Measurements from ENCODE around the gene C1orf159.

The C1orf159 gene

DNA sequence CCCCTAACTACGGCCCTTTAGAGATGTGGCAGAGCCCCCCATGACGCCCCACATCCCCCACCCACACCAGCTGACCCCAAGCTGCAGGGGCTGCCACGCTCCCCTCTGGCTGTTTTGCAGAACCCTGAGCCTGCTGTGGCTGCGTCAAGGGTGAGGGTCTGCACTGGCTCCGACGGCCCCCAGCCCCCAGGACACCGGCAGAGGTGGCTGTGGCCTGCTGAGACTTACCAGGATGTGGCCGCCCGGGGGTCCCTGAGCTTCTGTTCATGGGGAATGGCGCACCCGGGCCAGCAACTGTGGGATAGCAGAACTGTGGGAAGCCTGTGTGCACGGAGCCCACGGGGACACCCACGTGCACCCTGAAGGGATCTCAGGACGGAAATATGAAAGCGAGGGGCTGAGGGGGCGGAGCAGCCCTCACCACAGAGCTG lies 29.0 kb downstream of the C1orf159 start:
- H3K27ac ChIP-seq (replicated peaks), result no peak overlapping the region
- no peaks in the 10 kb centered on the region for H3K27me3 ChIP-seq (ENCODE audit: insufficient read depth, poor library complexity, severe bottlenecking)
- TF ChIP-seq, protein P1, sequence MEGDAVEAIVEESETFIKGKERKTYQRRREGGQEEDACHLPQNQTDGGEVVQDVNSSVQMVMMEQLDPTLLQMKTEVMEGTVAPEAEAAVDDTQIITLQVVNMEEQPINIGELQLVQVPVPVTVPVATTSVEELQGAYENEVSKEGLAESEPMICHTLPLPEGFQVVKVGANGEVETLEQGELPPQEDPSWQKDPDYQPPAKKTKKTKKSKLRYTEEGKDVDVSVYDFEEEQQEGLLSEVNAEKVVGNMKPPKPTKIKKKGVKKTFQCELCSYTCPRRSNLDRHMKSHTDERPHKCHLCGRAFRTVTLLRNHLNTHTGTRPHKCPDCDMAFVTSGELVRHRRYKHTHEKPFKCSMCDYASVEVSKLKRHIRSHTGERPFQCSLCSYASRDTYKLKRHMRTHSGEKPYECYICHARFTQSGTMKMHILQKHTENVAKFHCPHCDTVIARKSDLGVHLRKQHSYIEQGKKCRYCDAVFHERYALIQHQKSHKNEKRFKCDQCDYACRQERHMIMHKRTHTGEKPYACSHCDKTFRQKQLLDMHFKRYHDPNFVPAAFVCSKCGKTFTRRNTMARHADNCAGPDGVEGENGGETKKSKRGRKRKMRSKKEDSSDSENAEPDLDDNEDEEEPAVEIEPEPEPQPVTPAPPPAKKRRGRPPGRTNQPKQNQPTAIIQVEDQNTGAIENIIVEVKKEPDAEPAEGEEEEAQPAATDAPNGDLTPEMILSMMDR (IDR thresholded peaks at IDR 0.05; ENCODE audit: insufficient read depth, low read length), result no peak
- no peak for TF ChIP-seq GABPA (IDR thresholded peaks at IDR 0.05; ENCODE audit: low read depth)
- TF ChIP-seq SPI1 (IDR thresholded peaks at IDR 0.05; ENCODE audit: borderline replicate concordance, low read depth), result no peak
- no peak for TF ChIP-seq POLR2AphosphoS5 (IDR thresholded peaks at IDR 0.05; ENCODE audit: low read depth)
- TF ChIP-seq, protein P2, sequence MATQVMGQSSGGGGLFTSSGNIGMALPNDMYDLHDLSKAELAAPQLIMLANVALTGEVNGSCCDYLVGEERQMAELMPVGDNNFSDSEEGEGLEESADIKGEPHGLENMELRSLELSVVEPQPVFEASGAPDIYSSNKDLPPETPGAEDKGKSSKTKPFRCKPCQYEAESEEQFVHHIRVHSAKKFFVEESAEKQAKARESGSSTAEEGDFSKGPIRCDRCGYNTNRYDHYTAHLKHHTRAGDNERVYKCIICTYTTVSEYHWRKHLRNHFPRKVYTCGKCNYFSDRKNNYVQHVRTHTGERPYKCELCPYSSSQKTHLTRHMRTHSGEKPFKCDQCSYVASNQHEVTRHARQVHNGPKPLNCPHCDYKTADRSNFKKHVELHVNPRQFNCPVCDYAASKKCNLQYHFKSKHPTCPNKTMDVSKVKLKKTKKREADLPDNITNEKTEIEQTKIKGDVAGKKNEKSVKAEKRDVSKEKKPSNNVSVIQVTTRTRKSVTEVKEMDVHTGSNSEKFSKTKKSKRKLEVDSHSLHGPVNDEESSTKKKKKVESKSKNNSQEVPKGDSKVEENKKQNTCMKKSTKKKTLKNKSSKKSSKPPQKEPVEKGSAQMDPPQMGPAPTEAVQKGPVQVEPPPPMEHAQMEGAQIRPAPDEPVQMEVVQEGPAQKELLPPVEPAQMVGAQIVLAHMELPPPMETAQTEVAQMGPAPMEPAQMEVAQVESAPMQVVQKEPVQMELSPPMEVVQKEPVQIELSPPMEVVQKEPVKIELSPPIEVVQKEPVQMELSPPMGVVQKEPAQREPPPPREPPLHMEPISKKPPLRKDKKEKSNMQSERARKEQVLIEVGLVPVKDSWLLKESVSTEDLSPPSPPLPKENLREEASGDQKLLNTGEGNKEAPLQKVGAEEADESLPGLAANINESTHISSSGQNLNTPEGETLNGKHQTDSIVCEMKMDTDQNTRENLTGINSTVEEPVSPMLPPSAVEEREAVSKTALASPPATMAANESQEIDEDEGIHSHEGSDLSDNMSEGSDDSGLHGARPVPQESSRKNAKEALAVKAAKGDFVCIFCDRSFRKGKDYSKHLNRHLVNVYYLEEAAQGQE (IDR thresholded peaks at IDR 0.05; ENCODE audit: insufficient replicate concordance, low read depth), result no peak
- no peak for DNase-seq (ENCODE audit: low read depth in 1 of 2, low spot score in 1 of 2)
- H3K4me3 ChIP-seq (replicated peaks; ENCODE audit: insufficient read depth, low read length), result no peak overlapping the region

DNA sequence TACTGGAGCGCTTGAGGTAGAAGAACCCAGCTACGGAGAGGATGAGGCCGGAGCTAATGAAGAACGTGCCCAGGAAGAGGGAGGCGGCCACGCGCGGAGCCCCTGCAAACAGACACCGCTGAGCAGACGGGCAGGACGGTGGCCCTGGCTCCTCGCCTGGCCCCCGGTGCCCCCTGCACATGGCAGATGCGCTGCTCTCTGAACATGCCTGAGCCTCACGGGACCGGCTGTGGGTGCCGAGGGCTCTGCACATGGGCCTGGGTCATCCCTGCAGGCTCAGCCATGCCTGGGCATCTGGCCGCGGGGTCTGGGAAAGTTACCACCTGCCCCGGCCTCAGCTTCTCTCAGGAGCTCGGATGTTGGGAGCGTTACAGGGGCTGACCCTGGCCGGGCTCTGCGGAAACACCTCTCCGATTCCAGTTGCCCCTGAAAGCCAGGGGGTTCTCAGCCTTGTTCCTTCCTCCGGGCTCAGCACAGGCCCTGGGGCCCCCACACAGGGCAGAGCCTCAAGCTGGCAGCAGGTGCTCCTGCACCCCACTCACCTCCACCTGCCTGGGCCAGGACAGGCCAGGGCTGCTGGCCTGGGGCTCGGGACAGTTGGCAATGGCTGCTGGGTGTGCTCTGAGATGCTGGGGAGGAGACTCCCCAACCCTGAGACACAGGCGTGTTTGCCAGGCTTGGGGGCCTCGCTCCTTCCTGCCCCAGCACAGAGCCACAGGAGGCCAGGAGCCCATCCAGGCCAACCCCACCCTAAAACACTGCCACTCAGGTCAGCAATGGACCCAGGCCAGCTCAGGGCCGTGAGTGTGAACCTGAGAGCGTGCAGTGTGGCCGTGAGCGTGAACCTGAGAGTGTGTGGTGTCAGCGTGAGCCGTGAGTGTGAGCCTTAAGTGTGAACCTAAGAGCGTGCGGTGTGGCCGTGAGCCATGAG lies 29.7 kb downstream of the C1orf159 start:
- no peak for DNase-seq (ENCODE audit: low read depth in 1 of 2, low spot score in 1 of 2)
- Histone ChIP-seq H3K4me3 (replicated peaks; ENCODE audit: insufficient read depth, low read length) (no peak overlapping the region), H3K27ac (replicated peaks) (no peak overlapping the region), H3K27me3 (ENCODE audit: insufficient read depth, poor library complexity, severe bottlenecking) (no peaks in the 10 kb centered on the region)
- TF ChIP-seq POLR2AphosphoS5 (IDR thresholded peaks at IDR 0.05; ENCODE audit: low read depth) (no peak), GABPA (IDR thresholded peaks at IDR 0.05; ENCODE audit: low read depth) (no peak), SPI1 (IDR thresholded peaks at IDR 0.05; ENCODE audit: borderline replicate concordance, low read depth) (no peak)
- TF ChIP-seq, protein P1 (IDR thresholded peaks at IDR 0.05; ENCODE audit: insufficient read depth, low read length), result no peak
- TF ChIP-seq, protein P2 (IDR thresholded peaks at IDR 0.05; ENCODE audit: insufficient replicate concordance, low read depth), result no peak

DNA sequence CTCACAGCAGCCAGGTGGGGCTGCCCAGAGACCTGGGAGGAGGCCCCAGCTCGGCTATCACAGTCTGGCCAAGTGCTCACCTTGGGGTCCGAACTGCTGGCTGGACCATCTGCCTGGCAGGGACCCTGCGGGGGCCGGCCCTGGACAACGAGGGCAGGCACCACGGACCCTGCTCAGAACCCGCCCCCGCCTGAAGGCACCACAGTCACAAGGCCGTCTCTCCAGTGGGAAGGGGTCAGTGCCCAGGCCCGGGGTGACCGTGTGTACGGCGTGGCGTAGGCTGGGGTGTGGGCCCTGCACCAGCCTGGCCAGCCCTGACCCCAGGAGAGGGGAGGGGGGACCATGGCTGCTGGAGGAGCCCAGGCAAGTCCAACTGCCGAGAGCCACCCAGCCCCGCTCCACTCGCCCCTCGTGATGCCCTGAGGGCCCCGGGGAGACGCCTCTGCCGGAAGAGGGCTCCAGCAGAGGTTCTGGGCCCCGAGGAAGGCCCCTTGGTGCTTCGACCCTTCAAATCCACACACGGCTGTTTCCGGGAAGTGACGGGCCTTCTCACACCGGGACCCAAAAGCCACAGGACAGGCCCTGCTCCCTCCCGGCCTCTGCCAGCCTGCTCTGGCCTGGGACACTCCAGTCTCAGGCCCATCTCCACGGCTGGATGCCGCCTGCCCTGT lies 30.6 kb downstream of the C1orf159 start:
- Histone ChIP-seq H3K4me3 (replicated peaks; ENCODE audit: insufficient read depth, low read length) (no peak overlapping the region), H3K27ac (replicated peaks) (no peak overlapping the region), H3K27me3 (ENCODE audit: insufficient read depth, poor library complexity, severe bottlenecking) (no peaks in the 10 kb centered on the region)
- TF ChIP-seq GABPA (IDR thresholded peaks at IDR 0.05; ENCODE audit: low read depth) (no peak), POLR2AphosphoS5 (IDR thresholded peaks at IDR 0.05; ENCODE audit: low read depth) (no peak), SPI1 (IDR thresholded peaks at IDR 0.05; ENCODE audit: borderline replicate concordance, low read depth) (no peak)
- TF ChIP-seq, protein P1 (IDR thresholded peaks at IDR 0.05; ENCODE audit: insufficient read depth, low read length), result no peak
- TF ChIP-seq, protein P2 (IDR thresholded peaks at IDR 0.05; ENCODE audit: insufficient replicate concordance, low read depth), result no peak
- DNase-seq (ENCODE audit: low read depth in 1 of 2, low spot score in 1 of 2), result no peak
